Stomach (tissue), 9 donors: ENCODE data around the gene EIF4G3. TPM values are rescaled to one million over a fixed set of nuclear protein-coding genes. Genes with fewer than 3 reads are reported as not detected.

Experiments used
- DNase-seq, 2 donors: peaks; one replicate each; pipeline versions ENCODE4 v3.0.0 to v3.0.0-alpha.2; 2013 to 2019
- H3K27ac ChIP-seq, 5 donors: fragments of 200-600 bp in 4 of 5; sonication (generic) in 4 of 5; one replicate each; pipeline ENCODE4 v1.5.1; 2013 to 2019; ENCODE audit warnings: mild to moderate bottlenecking in 1 of 5, moderate library complexity in 1 of 5
- H3K27me3 ChIP-seq, 3 donors: fragments of 200-600 bp; sonication (generic); one replicate each; pipeline ENCODE4 v1.5.1; 2017 to 2019; ENCODE audit warnings: mixed run types in 1 of 3
- H3K36me3 ChIP-seq, 4 donors: fragments of 200-600 bp; sonication (generic); 1 replicate in 3 of 4; 2 replicates in 1 of 4; pipeline ENCODE4 v1.5.1; 2016 to 2019
- H3K4me1 ChIP-seq, 4 donors: fragments of 200-600 bp; sonication (generic); one replicate each; pipeline ENCODE4 v1.5.1; 2016 to 2019
- H3K4me3 ChIP-seq, 4 donors: fragments of 200-600 bp; sonication (generic) in 3 of 4; one replicate each; pipeline ENCODE4 v1.5.1; 2016 to 2019; ENCODE audit warnings: mild to moderate bottlenecking in 1 of 4
- H3K9me3 ChIP-seq, 4 donors: fragments of 200-600 bp; sonication (generic); one replicate each; pipeline ENCODE4 v1.5.1; 2016 to 2019
- CTCF ChIP-seq, 7 experiments: fragments of 450-650 bp in 4 of 7; fragments of 200-600 bp in 3 of 7; sonication (generic) in 3 of 7; IDR thresholded peaks; one replicate each; pipeline ENCODE4 v1.5.1; 2016 to 2019; ENCODE audit warnings: antibody characterized with exemption in 7 of 7, control low read depth in 2 of 7, mild to moderate bottlenecking in 1 of 7
- EP300 ChIP-seq: sonication (generic); formaldehyde crosslinking; IDR thresholded peaks from one replicate; pipeline ENCODE4 v1.6.1; 2017; ENCODE audit warnings: antibody characterized with exemption
- POLR2A ChIP-seq, 4 donors: fragments of 450-650 bp; IDR thresholded peaks; one replicate each; pipeline ENCODE4 v1.6.1; 2016; ENCODE audit warnings: antibody characterized with exemption in 4 of 4, control low read depth in 2 of 4, mild to moderate bottlenecking in 1 of 4, moderate library complexity in 1 of 4
- POLR2AphosphoS5 ChIP-seq, 3 donors: sonication (generic); formaldehyde crosslinking; IDR thresholded peaks; one replicate each; pipeline ENCODE4 v1.6.1; 2016; ENCODE audit warnings: antibody characterized with exemption in 3 of 3
- WGBS, 5 donors: extraction: QIAGEN DNeasy Blood & Tissue Kit in 3 of 5; methylation state at CpG; one replicate each; pipeline versions ENCODE4 v1.1.5 to v1.1.7; 2013 to 2018; 5-methylcytosine and 5-hydroxymethylcytosine counted together
- intact Hi-C: fragments of 100-400 bp; cut with DNase I; formaldehyde crosslinking; loops from one replicate; pipeline ENCODE4 v1.15.1; 2023; ENCODE audit warnings: low total_unique reads
- polyA plus RNA-seq, 3 donors: library from polyadenylated mRNA; stranded (reverse); fragments of 200-250 nt; gene quantifications; one replicate each; pipeline ENCODE4 v1.2.3, GENCODE V29; 2013
- total RNA-seq, 5 donors: library from RNA; depleted of rRNA; stranded (reverse); fragments of >200 nt; gene quantifications; one replicate each; pipeline versions ENCODE4 v1.1.0 to v1.2.3, GENCODE V29; 2014 to 2016
- donor health status: healthy with polysubstance abuse.
- donor health status: Bipolar disorder and iron deficiency.
- donor health status: healthy.

Gene EIF4G3
- total and polyA plus RNA-seq, 8 donors, result 6.3 to 63.3 (median 44.7) TPM

GRCh38 chr1:21105807-21106206 lies 70.9 kb downstream of the EIF4G3 start:
- Histone ChIP-seq H3K4me3 (no peak overlapping the region), H3K36me3 (peaks cover 0 to 14% (median 13%) of the 10 kb centered on the region in 4 donors), H3K4me1 (peaks cover 0 to 6% (median 0%) of the 10 kb centered on the region in 4 donors), H3K27ac (no peak overlapping the region), H3K27me3 (no peaks in the 10 kb centered on the region), H3K9me3 (no peaks in the 10 kb centered on the region)
- TF ChIP-seq POLR2A (IDR thresholded peaks at IDR 0.05) (no peak), POLR2AphosphoS5 (IDR thresholded peaks at IDR 0.05) (no peak), CTCF (IDR thresholded peaks at IDR 0.05) (no peak), EP300 (no peak)
- intact Hi-C loops, result no loop called here
- WGBS, 5 donors, result 93 to 96% (median 95%) methylated on average over 4 of the region's 4 CpGs
- DNase-seq, result no peak

GRCh38 chr1:21104683-21105082 lies 72.0 kb downstream of the EIF4G3 start:
- H3K27ac ChIP-seq, result no peak overlapping the region
- intact Hi-C loops, result no loop called here
- DNase-seq, result no peak

GRCh38 chr1:21100481-21100921 lies 76.2 kb downstream of the EIF4G3 start:
- TF ChIP-seq POLR2A (IDR thresholded peaks at IDR 0.05), result no peak
- TF ChIP-seq POLR2AphosphoS5 (IDR thresholded peaks at IDR 0.05), result peak in 1 of 3 donors; percentile 5
- H3K9me3 ChIP-seq, result no peaks in the 10 kb centered on the region
- intact Hi-C loops, result no loop called here
- WGBS, 5 donors, result 63 to 84% (median 75%) methylated on average over 5 of the region's 5 CpGs
- no peak overlapping the region for H3K27ac ChIP-seq
- H3K4me3 ChIP-seq, result no peak overlapping the region
- peaks cover 0 to 14% (median 13%) of the 10 kb centered on the region in 4 donors for H3K36me3 ChIP-seq
- H3K4me1 ChIP-seq, result peaks cover 0 to 21% (median 0%) of the 10 kb centered on the region in 4 donors
- H3K27me3 ChIP-seq, result no peaks in the 10 kb centered on the region
- no peak for DNase-seq

More at GRCh38 chr1:21104683-21105082, 72.0 kb downstream of the EIF4G3 start:
- Histone ChIP-seq H3K27me3 (no peaks in the 10 kb centered on the region), H3K36me3 (peaks cover 0 to 14% (median 13%) of the 10 kb centered on the region in 4 donors), H3K4me1 (peaks cover 0 to 17% (median 0%) of the 10 kb centered on the region in 4 donors), H3K9me3 (no peaks in the 10 kb centered on the region), H3K4me3 (no peak overlapping the region)
- WGBS, 5 donors, result 96 to 98% (median 97%) methylated on average over 3 of the region's 3 CpGs
- TF ChIP-seq POLR2A (IDR thresholded peaks at IDR 0.05), result no peak
- no peak for TF ChIP-seq CTCF (IDR thresholded peaks at IDR 0.05)
- TF ChIP-seq EP300, result no peak
- TF ChIP-seq POLR2AphosphoS5 (IDR thresholded peaks at IDR 0.05), result no peak

GRCh38 chr1:21099869-21100131 lies 76.9 kb downstream of the EIF4G3 start:
- Histone ChIP-seq H3K9me3 (no peaks in the 10 kb centered on the region), H3K4me1 (peaks cover 0 to 21% (median 0%) of the 10 kb centered on the region in 4 donors), H3K27ac (no peak overlapping the region), H3K4me3 (no peak overlapping the region), H3K27me3 (no peaks in the 10 kb centered on the region), H3K36me3 (peaks cover 0 to 9% (median 8%) of the 10 kb centered on the region in 4 donors)
- WGBS, 5 donors, result 92 to 99% (median 97%) methylated on average over 2 of the region's 2 CpGs
- intact Hi-C loops, result no loop called here
- DNase-seq, result no peak
- no peak for TF ChIP-seq CTCF (IDR thresholded peaks at IDR 0.05)
- TF ChIP-seq EP300, result no peak
- TF ChIP-seq POLR2A (IDR thresholded peaks at IDR 0.05), result no peak
- TF ChIP-seq POLR2AphosphoS5 (IDR thresholded peaks at IDR 0.05), result no peak

GRCh38 chr1:21099034-21099868 lies 77.4 kb downstream of the EIF4G3 start:
- Histone ChIP-seq H3K27me3 (no peaks in the 10 kb centered on the region), H3K4me3 (no peak overlapping the region), H3K27ac (no peak overlapping the region), H3K9me3 (no peaks in the 10 kb centered on the region), H3K36me3 (peaks cover 0 to 6% (median 4%) of the 10 kb centered on the region in 4 donors), H3K4me1 (peaks cover 0 to 21% (median 0%) of the 10 kb centered on the region in 4 donors)
- TF ChIP-seq CTCF (IDR thresholded peaks at IDR 0.05) (no peak), POLR2A (IDR thresholded peaks at IDR 0.05) (no peak), POLR2AphosphoS5 (IDR thresholded peaks at IDR 0.05) (no peak), EP300 (no peak)
- no peak for DNase-seq
- WGBS, 5 donors, result 74 to 86% (median 79%) methylated on average over 2 of the region's 2 CpGs
- intact Hi-C loops, result no loop called here
